Activated effector memory CD4-positive, alpha-beta T cell treated with Interleukin-2 at 50 U/mL for 16 hours (primary cell): ENCODE results near the gene GPR137B.

Experiments used
- DNase-seq: peaks from one replicate; pipeline ENCODE4 v3.0.0-alpha.2; 2020

GPR137B gene

GRCh38 chr1:236117710-236118109 lies 24.6 kb upstream of the GPR137B start:
- no peak for DNase-seq

- DNase-seq: no peak
Measured at GRCh38 chr1:236119943-236120484, 22.3 kb upstream of the GPR137B start.

- DNase-seq: no peak
Measured at GRCh38 chr1:236120721-236121153, 21.6 kb upstream of the GPR137B start.

GRCh38 chr1:236122176-236122575 lies 20.2 kb upstream of the GPR137B start:
- no peak for DNase-seq

- no peak for DNase-seq
Measured at GRCh38 chr1:236123563-236123962, 18.8 kb upstream of the GPR137B start.

- no peak for DNase-seq
Measured at GRCh38 chr1:236124965-236125364, 17.4 kb upstream of the GPR137B start.

GRCh38 chr1:236127045-236127444 lies 15.3 kb upstream of the GPR137B start:
- DNase-seq: no peak

GRCh38 chr1:236128646-236129178 lies 13.6 kb upstream of the GPR137B start:
- no peak for DNase-seq

- DNase-seq: no peak
Measured at GRCh38 chr1:236129306-236129705, 13.0 kb upstream of the GPR137B start.

- no peak for DNase-seq
Measured at GRCh38 chr1:236130372-236130771, 12.0 kb upstream of the GPR137B start.

- no peak for DNase-seq
Measured at GRCh38 chr1:236131916-236132315, 10.4 kb upstream of the GPR137B start.

- no peak for DNase-seq
Measured at GRCh38 chr1:236132420-236133046, 9.8 kb upstream of the GPR137B start.

GRCh38 chr1:236133339-236133738 lies 9.0 kb upstream of the GPR137B start:
- no peak for DNase-seq

- no peak for DNase-seq
Measured at GRCh38 chr1:236133802-236134201, 8.5 kb upstream of the GPR137B start.

- DNase-seq: no peak
Measured at GRCh38 chr1:236137285-236137852, 5.0 kb upstream of the GPR137B start.

- no peak for DNase-seq
Measured at GRCh38 chr1:236139495-236139894, 2.8 kb upstream of the GPR137B start.

GRCh38 chr1:236140705-236141446 lies 1.5 kb upstream of the GPR137B start:
- DNase-seq: no peak

- DNase-seq: no peak
Measured at GRCh38 chr1:236141447-236142252, 689 bp upstream of the GPR137B start.

GRCh38 chr1:236143104-236143948 lies 987 bp downstream of the GPR137B start:
- no peak for DNase-seq

- no peak for DNase-seq
Measured at GRCh38 chr1:236144033-236144432, 1.7 kb downstream of the GPR137B start.

- no peak for DNase-seq
Measured at GRCh38 chr1:236144446-236145150, 2.3 kb downstream of the GPR137B start.
